ENCODE results near the gene HS6ST1.

DNA sequence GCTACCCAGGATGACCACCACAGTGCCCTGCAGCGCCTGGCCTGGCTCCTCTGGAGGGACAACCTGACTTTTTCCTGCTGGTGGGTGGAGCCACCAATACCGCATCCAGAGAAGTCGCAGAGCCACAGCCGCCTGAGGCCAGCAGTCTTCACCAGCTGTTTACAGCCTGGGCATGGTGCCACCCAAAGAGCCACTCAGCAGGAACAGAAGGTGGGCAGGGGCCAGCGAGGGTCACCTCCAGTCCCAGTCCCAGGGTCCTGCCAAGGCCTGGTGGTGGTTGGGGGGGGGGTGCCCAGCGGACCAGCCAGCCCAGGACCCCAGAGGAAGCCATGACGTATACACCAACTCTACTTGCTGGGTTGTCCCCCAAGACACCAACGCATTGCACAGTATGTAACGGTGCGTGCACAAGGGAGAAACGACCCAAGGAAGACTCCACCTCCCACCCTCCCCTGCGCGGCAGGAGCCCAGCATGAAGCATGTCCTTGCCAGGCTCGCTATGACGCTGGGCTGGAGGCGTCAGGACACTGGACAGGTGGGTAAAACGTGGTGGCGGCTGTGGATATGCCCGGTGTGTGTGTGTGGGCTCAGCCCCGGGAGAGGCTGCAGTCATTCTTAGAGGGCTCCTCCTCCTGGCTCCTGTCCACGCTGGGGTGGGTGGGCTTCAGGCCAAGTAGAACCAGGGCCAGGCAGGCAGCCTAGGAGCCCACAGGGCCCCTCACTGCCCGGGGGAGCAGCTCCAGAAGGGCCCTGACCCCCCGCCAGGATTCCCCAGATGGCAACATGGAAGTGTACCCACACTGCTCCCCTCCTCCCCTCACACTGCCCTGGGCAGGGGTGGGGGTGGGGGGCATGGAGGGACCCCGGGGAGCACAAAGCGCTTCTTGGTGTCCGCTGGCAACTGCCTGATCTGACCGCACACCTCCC lies 49.3 kb downstream of the HS6ST1 start:
- TF ChIP-seq GLIS2 (tag by site-specific recombination; IDR thresholded peaks at IDR 0.05): no peak
- no peak for TF ChIP-seq ZNF274 (IDR thresholded peaks at IDR 0.05; ENCODE audit: low read length)
- no peak for TF ChIP-seq ZNF274 (tag by site-specific recombination; IDR thresholded peaks at IDR 0.05; ENCODE audit: borderline replicate concordance)
- TF ChIP-seq, protein P1, sequence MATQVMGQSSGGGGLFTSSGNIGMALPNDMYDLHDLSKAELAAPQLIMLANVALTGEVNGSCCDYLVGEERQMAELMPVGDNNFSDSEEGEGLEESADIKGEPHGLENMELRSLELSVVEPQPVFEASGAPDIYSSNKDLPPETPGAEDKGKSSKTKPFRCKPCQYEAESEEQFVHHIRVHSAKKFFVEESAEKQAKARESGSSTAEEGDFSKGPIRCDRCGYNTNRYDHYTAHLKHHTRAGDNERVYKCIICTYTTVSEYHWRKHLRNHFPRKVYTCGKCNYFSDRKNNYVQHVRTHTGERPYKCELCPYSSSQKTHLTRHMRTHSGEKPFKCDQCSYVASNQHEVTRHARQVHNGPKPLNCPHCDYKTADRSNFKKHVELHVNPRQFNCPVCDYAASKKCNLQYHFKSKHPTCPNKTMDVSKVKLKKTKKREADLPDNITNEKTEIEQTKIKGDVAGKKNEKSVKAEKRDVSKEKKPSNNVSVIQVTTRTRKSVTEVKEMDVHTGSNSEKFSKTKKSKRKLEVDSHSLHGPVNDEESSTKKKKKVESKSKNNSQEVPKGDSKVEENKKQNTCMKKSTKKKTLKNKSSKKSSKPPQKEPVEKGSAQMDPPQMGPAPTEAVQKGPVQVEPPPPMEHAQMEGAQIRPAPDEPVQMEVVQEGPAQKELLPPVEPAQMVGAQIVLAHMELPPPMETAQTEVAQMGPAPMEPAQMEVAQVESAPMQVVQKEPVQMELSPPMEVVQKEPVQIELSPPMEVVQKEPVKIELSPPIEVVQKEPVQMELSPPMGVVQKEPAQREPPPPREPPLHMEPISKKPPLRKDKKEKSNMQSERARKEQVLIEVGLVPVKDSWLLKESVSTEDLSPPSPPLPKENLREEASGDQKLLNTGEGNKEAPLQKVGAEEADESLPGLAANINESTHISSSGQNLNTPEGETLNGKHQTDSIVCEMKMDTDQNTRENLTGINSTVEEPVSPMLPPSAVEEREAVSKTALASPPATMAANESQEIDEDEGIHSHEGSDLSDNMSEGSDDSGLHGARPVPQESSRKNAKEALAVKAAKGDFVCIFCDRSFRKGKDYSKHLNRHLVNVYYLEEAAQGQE (tag by site-specific recombination; IDR thresholded peaks at IDR 0.05): no peak
- no peak for TF ChIP-seq YY1 (tag by site-specific recombination; IDR thresholded peaks at IDR 0.05)
- TF ChIP-seq MYNN (tag by site-specific recombination; IDR thresholded peaks at IDR 0.05; ENCODE audit: borderline replicate concordance): no peak
- no peak for TF ChIP-seq ZNF19 (tag by site-specific recombination; IDR thresholded peaks at IDR 0.05; ENCODE audit: low read depth)
- TF ChIP-seq, protein P2, sequence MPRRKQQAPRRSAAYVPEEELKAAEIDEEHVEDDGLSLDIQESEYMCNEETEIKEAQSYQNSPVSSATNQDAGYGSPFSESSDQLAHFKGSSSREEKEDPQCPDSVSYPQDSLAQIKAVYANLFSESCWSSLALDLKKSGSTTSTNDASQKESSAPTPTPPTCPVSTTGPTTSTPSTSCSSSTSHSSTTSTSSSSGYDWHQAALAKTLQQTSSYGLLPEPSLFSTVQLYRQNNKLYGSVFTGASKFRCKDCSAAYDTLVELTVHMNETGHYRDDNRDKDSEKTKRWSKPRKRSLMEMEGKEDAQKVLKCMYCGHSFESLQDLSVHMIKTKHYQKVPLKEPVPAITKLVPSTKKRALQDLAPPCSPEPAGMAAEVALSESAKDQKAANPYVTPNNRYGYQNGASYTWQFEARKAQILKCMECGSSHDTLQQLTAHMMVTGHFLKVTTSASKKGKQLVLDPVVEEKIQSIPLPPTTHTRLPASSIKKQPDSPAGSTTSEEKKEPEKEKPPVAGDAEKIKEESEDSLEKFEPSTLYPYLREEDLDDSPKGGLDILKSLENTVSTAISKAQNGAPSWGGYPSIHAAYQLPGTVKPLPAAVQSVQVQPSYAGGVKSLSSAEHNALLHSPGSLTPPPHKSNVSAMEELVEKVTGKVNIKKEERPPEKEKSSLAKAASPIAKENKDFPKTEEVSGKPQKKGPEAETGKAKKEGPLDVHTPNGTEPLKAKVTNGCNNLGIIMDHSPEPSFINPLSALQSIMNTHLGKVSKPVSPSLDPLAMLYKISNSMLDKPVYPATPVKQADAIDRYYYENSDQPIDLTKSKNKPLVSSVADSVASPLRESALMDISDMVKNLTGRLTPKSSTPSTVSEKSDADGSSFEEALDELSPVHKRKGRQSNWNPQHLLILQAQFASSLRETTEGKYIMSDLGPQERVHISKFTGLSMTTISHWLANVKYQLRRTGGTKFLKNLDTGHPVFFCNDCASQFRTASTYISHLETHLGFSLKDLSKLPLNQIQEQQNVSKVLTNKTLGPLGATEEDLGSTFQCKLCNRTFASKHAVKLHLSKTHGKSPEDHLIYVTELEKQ (tag by site-specific recombination; IDR thresholded peaks at IDR 0.05; ENCODE audit: borderline replicate concordance): no peak
